ENCODE data around the gene CLIC3. TPM values are rescaled to one million over a fixed set of nuclear protein-coding genes. Genes with fewer than 3 reads are reported as not detected.

The CLIC3 gene
- polyA plus RNA-seq, 2 of the 4 experiments (the other 2 are of a cell fraction) = 0.61 to 6.4 TPM

DNA sequence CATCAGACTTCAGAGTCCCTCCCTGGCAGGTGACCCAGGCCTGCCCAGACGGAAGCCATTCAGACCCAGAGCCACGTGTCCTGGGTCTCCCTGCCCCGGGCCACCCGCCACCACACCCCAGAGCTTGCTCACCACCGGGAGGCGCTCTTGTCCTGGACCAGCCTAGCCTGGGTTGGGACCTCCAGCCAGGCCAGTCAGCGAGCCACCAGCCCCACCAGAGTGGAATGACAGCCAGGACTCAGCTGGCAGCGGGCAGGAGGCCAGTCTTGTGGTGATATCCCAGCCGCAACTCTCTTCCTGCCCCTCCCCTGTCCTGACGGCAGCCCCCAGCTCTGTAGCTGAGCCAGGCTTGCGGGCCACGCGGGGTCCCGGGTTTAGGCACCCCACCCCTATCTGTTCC lies 20.7 kb downstream of the CLIC3 start:
- Histone ChIP-seq H3K27ac (no peak overlapping the region), H3K4me3 (no peak overlapping the region), H3K4me1 (peaks cover 14% of the 10 kb centered on the region), H3K9me3 (no peaks in the 10 kb centered on the region), H3K4me2 (no peak overlapping the region)
- POLR2A ChIA-PET = no interaction called here
- ATAC-seq (no peak), FAIRE-seq (no peak), DNase-seq (ENCODE audit: low read depth in 1 of 2, low spot score in 1 of 2) (no peak)
- TF ChIP-seq, protein P1, sequence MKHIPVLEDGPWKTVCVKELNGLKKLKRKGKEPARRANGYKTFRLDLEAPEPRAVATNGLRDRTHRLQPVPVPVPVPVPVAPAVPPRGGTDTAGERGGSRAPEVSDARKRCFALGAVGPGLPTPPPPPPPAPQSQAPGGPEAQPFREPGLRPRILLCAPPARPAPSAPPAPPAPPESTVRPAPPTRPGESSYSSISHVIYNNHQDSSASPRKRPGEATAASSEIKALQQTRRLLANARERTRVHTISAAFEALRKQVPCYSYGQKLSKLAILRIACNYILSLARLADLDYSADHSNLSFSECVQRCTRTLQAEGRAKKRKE (CRISPR knock-in tag; IDR thresholded peaks at IDR 0.05; ENCODE audit: low read depth) = no peak
- TF ChIP-seq ZC3H11A (IDR thresholded peaks at IDR 0.05) = no peak
- no peak for TF ChIP-seq ZNF302 (CRISPR knock-in tag; IDR thresholded peaks at IDR 0.05)
- TF ChIP-seq, protein P2, sequence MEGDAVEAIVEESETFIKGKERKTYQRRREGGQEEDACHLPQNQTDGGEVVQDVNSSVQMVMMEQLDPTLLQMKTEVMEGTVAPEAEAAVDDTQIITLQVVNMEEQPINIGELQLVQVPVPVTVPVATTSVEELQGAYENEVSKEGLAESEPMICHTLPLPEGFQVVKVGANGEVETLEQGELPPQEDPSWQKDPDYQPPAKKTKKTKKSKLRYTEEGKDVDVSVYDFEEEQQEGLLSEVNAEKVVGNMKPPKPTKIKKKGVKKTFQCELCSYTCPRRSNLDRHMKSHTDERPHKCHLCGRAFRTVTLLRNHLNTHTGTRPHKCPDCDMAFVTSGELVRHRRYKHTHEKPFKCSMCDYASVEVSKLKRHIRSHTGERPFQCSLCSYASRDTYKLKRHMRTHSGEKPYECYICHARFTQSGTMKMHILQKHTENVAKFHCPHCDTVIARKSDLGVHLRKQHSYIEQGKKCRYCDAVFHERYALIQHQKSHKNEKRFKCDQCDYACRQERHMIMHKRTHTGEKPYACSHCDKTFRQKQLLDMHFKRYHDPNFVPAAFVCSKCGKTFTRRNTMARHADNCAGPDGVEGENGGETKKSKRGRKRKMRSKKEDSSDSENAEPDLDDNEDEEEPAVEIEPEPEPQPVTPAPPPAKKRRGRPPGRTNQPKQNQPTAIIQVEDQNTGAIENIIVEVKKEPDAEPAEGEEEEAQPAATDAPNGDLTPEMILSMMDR (IDR thresholded peaks at IDR 0.05) = 0 out of 3 replicates have a peak, but pooled peaks have one; percentile 8
- TF ChIP-seq RAD21 (conservative IDR thresholded peaks at IDR 0.05 in 1 of 2, IDR thresholded peaks at IDR 0.05 in 1 of 2) = no peak
- TF ChIP-seq PHF8 (IDR thresholded peaks at IDR 0.05; ENCODE audit: borderline replicate concordance, low read depth) = no peak
- TF ChIP-seq, protein P3, sequence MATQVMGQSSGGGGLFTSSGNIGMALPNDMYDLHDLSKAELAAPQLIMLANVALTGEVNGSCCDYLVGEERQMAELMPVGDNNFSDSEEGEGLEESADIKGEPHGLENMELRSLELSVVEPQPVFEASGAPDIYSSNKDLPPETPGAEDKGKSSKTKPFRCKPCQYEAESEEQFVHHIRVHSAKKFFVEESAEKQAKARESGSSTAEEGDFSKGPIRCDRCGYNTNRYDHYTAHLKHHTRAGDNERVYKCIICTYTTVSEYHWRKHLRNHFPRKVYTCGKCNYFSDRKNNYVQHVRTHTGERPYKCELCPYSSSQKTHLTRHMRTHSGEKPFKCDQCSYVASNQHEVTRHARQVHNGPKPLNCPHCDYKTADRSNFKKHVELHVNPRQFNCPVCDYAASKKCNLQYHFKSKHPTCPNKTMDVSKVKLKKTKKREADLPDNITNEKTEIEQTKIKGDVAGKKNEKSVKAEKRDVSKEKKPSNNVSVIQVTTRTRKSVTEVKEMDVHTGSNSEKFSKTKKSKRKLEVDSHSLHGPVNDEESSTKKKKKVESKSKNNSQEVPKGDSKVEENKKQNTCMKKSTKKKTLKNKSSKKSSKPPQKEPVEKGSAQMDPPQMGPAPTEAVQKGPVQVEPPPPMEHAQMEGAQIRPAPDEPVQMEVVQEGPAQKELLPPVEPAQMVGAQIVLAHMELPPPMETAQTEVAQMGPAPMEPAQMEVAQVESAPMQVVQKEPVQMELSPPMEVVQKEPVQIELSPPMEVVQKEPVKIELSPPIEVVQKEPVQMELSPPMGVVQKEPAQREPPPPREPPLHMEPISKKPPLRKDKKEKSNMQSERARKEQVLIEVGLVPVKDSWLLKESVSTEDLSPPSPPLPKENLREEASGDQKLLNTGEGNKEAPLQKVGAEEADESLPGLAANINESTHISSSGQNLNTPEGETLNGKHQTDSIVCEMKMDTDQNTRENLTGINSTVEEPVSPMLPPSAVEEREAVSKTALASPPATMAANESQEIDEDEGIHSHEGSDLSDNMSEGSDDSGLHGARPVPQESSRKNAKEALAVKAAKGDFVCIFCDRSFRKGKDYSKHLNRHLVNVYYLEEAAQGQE (IDR thresholded peaks at IDR 0.05) = no peak
- CTCF ChIA-PET = interaction anchor here (1.0 to 7.8 kb wide), 7 partner anchors 9 to 60 kb away, joined by 3 to 64 read pairs (median 5); partner anchors contain the start of genes ABCA2, C8G and FBXW5
- WGBS (ENCODE audit: missing lambda C conversion rate) = 85% methylated on average over 13 of the region's 14 CpGs

DNA sequence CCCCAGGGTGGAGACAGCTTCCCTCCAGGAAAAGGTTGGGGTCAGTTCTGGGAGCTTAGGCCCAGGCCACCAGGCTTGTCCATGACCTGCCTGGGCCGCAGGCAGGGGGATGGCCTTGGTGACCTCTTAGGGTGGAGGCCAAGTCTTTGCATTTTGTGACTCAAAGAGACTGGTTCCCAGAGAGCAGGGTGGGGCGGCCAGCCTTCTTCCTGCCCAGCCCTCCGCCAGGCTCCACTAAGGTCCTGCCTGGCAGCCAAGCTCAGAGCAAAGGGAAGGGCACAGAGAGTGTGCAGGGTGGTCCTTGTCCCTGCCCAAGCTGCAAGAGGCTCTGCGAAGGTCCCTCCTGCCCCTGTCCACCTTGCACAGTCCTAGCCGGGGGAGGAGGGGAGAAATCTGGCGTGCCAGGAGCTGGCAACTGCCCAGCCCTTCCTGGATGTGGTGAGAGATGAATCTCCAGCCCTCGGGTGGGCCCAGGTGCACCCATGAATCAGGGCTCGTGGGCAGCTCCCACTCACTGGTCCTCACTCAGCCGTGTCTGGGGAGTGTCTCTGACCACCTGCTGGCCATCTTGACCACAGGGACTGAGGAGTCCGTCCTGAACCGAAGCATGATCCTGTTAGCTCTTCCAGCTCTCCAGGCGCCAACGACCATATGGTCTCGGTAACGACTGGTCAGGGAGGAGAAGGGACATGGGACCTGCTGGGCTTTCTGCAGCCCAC lies 21.4 kb downstream of the CLIC3 start:
- Histone ChIP-seq H3K27ac (no peak overlapping the region), H3K4me2 (no peak overlapping the region), H3K4me3 (no peak overlapping the region), H3K9me3 (no peaks in the 10 kb centered on the region), H3K4me1 (peaks cover 14% of the 10 kb centered on the region)
- DNase-seq (ENCODE audit: low read depth in 1 of 2, low spot score in 1 of 2) (no peak), ATAC-seq (no peak), FAIRE-seq (no peak)
- TF ChIP-seq PHF8 (IDR thresholded peaks at IDR 0.05; ENCODE audit: borderline replicate concordance, low read depth) (no peak), HOXB13 (CRISPR knock-in tag; IDR thresholded peaks at IDR 0.05; ENCODE audit: low read depth) (no peak), RARB (CRISPR knock-in tag; IDR thresholded peaks at IDR 0.05) (no peak), EHF (CRISPR knock-in tag; IDR thresholded peaks at IDR 0.05) (no peak), FOXS1 (CRISPR knock-in tag; IDR thresholded peaks at IDR 0.05) (no peak), CBX2 (IDR thresholded peaks at IDR 0.05; ENCODE audit: borderline replicate concordance, low read depth) (no peak), KDM5A (IDR thresholded peaks at IDR 0.05) (no peak), CBX8 (IDR thresholded peaks at IDR 0.05) (no peak), JUN (IDR thresholded peaks at IDR 0.05) (no peak), POLR2AphosphoS2 (conservative IDR thresholded peaks at IDR 0.05; ENCODE audit: low read length) (no peak)
- CTCF ChIA-PET = interaction anchor here (1.0 to 7.8 kb wide), 7 partner anchors 8 to 72 kb away, joined by 3 to 64 read pairs (median 5); partner anchors contain the start of genes ABCA2, C8G and FBXW5
- 66% methylated on average over 11 of the region's 15 CpGs for WGBS (ENCODE audit: missing lambda C conversion rate)
- POLR2A ChIA-PET = no interaction called here
